NCI-H146 (cell line): Measurements from ENCODE around the gene ZNF333.

Experiments used
- DNase-seq: peaks from one replicate; lab custom pipeline; 2025; lab: John Stamatoyannopoulos, UW

The ZNF333 gene

GRCh38 chr19:14689598-14690503, at the start of gene ZNF333:
Gene ZNF333, plus strand, starts transcription at chr19:14690048. Its CDS starts 3,444 bp downstream, at chr19:14693492.
- DNase-seq = peak; percentile 94

- DNase-seq = no peak
These were observed 41.3 kb upstream of the ZNF333 start for GRCh38 chr19:14648506-14648905.

GRCh38 chr19:14649020-14649419, 40.8 kb upstream of the ZNF333 start:
- no peak for DNase-seq

GRCh38 chr19:14650161-14650560, 39.7 kb upstream of the ZNF333 start:
- no peak for DNase-seq

- DNase-seq = no peak
These were observed 34.9 kb upstream of the ZNF333 start for GRCh38 chr19:14654786-14655560.

GRCh38 chr19:14655726-14656125, 34.1 kb upstream of the ZNF333 start:
- DNase-seq = no peak

GRCh38 chr19:14659874-14660489, 29.9 kb upstream of the ZNF333 start:
- no peak for DNase-seq

- DNase-seq = no peak
These were observed 28.4 kb upstream of the ZNF333 start for GRCh38 chr19:14661372-14661924.

- no peak for DNase-seq
These were observed 19.9 kb upstream of the ZNF333 start for GRCh38 chr19:14669940-14670339.

- no peak for DNase-seq
These were observed 19.4 kb upstream of the ZNF333 start for GRCh38 chr19:14670408-14670807.

- DNase-seq = no peak
These were observed 17.5 kb upstream of the ZNF333 start for GRCh38 chr19:14672188-14672872.

GRCh38 chr19:14673088-14673487, 16.8 kb upstream of the ZNF333 start:
- no peak for DNase-seq

GRCh38 chr19:14674764-14675163, 15.1 kb upstream of the ZNF333 start, which contains the start of gene ADGRE3:
Gene ADGRE3, minus strand, starts transcription at chr19:14674844. Its CDS starts 74 bp downstream, at chr19:14674770.
- no peak for DNase-seq

GRCh38 chr19:14676762-14677161, 13.1 kb upstream of the ZNF333 start:
- no peak for DNase-seq

- no peak for DNase-seq
These were observed 12.4 kb upstream of the ZNF333 start for GRCh38 chr19:14677464-14677863.

GRCh38 chr19:14678199-14678598, 11.6 kb upstream of the ZNF333 start:
- DNase-seq = no peak

GRCh38 chr19:14682084-14682483, 7.8 kb upstream of the ZNF333 start:
- DNase-seq = no peak

GRCh38 chr19:14683439-14683838, 6.4 kb upstream of the ZNF333 start:
- no peak for DNase-seq

- peak; percentile 20 for DNase-seq
These were observed 3.4 kb upstream of the ZNF333 start for GRCh38 chr19:14686411-14686810.

GRCh38 chr19:14694641-14695266, 4.9 kb downstream of the ZNF333 start:
- DNase-seq = no peak

GRCh38 chr19:14695471-14695870, 5.6 kb downstream of the ZNF333 start:
- no peak for DNase-seq
